Measurements from ENCODE around the gene FNBP1.
"Not testable (repeated sequence)": the region's sequence is repeated elsewhere in the genome, so short reads cannot be mapped to it uniquely, and the experiment has no call there.

The FNBP1 gene

GRCh38 chr9:129989740-129990139, 53.2 kb downstream of the FNBP1 start:
- DNase-seq = no peak

GRCh38 chr9:129989362-129989708, 53.7 kb downstream of the FNBP1 start:
- DNase-seq = no peak

GRCh38 chr9:129988607-129989361, 54.2 kb downstream of the FNBP1 start:
- DNase-seq = no peak

- no peak for DNase-seq
Measured at GRCh38 chr9:129987941-129988340, 55.0 kb downstream of the FNBP1 start.

GRCh38 chr9:129987047-129987446, 55.9 kb downstream of the FNBP1 start:
- no peak for DNase-seq

- DNase-seq = not testable (repeated sequence)
Measured at GRCh38 chr9:129984589-129984988, 58.4 kb downstream of the FNBP1 start.

GRCh38 chr9:129983891-129984290, 59.1 kb downstream of the FNBP1 start:
- DNase-seq = no peak

GRCh38 chr9:129981180-129981907, 61.6 kb downstream of the FNBP1 start:
- DNase-seq = no peak

GRCh38 chr9:129980224-129980623, 62.8 kb downstream of the FNBP1 start:
- not testable (repeated sequence) for DNase-seq

GRCh38 chr9:129979071-129979745, 63.8 kb downstream of the FNBP1 start:
- DNase-seq = no peak

GRCh38 chr9:129972816-129973215, 70.2 kb downstream of the FNBP1 start:
- no peak for DNase-seq

GRCh38 chr9:129968690-129969485, 74.1 kb downstream of the FNBP1 start:
- no peak for DNase-seq

- no peak for DNase-seq
Measured at GRCh38 chr9:129964901-129965734, 77.9 kb downstream of the FNBP1 start.

- no peak for DNase-seq
Measured at GRCh38 chr9:129962889-129963703, 79.9 kb downstream of the FNBP1 start.

- no peak for DNase-seq
Measured at GRCh38 chr9:129962451-129962864, 80.5 kb downstream of the FNBP1 start.

- no peak for DNase-seq
Measured at GRCh38 chr9:129958796-129959195, 84.2 kb downstream of the FNBP1 start.

GRCh38 chr9:129954868-129955550, 88.0 kb downstream of the FNBP1 start:
- DNase-seq = no peak

- no peak for DNase-seq
Measured at GRCh38 chr9:129953736-129954135, 89.3 kb downstream of the FNBP1 start.

- DNase-seq = no peak
Measured at GRCh38 chr9:129952337-129952736, 90.7 kb downstream of the FNBP1 start.

- no peak for DNase-seq
Measured at GRCh38 chr9:129949821-129950220, 93.2 kb downstream of the FNBP1 start.

- DNase-seq = not testable (repeated sequence)
Measured at GRCh38 chr9:129948626-129949025, 94.4 kb downstream of the FNBP1 start.
